Measurements from ENCODE around the gene SNAPC5. TPM values are rescaled to one million over a fixed set of nuclear protein-coding genes. Genes with fewer than 3 reads are reported as not detected.

SNAPC5 gene
- total RNA-seq, result 10 to 100 TPM; 25.0 to 25.7 TPM

GRCh38 chr15:66497502-66498455 is at the start of gene SNAPC5:
TSS of gene SNAPC5 (minus strand) at chr15:66497762. CDS start at chr15:66497731, 31 bp downstream.
- CTCF ChIA-PET, result interaction anchor here (0.7 to 4.8 kb wide), 44 partner anchors 8 to 616 kb away, joined by 3 to 126 read pairs (median 6); partner anchors contain the start of genes DIS3L, MAP2K1 and TIPIN
- no peaks in the 10 kb centered on the region for H3K27me3 Mint-ChIP-seq (ENCODE audit: low read depth)
- DNase-seq (peak; percentile 99), ATAC-seq (peak; percentile 92)
- H3K4me1 Mint-ChIP-seq (ENCODE audit: low read depth), result peaks cover 63% of the 10 kb centered on the region
- POLR2A ChIA-PET, result interaction anchor here (0.5 to 5.0 kb wide), 14 partner anchors 8 to 706 kb away, joined by 3 to 40 read pairs (median 4); partner anchors contain the start of genes DENND4A, DIS3L, MAP2K1 and RPL4
- no peaks in the 10 kb centered on the region for H3K9me3 Mint-ChIP-seq (ENCODE audit: insufficient read depth)
- H3K4me3 Mint-ChIP-seq, result peak within 1 kb of the TSS; percentile 97
- peaks cover 81% of the 10 kb centered on the region for H3K36me3 Mint-ChIP-seq (ENCODE audit: low read depth)
- peak within 1 kb of the TSS; percentile 98 for H3K27ac Mint-ChIP-seq

DNA sequence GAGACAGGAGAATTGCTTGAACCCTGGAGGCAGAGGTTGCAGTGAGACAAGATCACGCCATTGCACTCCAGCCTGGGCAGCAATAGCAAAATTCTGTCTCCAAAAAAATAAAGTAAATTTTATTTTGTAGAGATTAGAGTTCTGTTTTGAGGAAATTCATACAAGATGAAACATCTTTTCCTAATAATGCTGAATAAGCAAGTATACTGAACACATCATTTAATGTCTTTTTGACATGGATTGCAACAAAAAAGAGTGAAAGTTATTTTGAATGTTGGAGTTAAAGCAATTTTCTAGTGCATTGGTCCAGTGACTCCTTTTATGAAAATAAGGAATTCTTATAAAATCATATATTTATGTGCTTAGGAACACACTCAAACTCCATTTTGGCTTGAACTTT is 47.7 kb upstream of the SNAPC5 start:
- no peak for ATAC-seq
- H3K36me3 Mint-ChIP-seq (ENCODE audit: low read depth), result peaks cover 40% of the 10 kb centered on the region
- ChIA-PET CTCF (no interaction called here), POLR2A (no interaction called here)
- DNase-seq, result no peak
- H3K4me3 Mint-ChIP-seq, result no peak overlapping the region
- no peak overlapping the region for H3K27ac Mint-ChIP-seq
- no peaks in the 10 kb centered on the region for H3K27me3 Mint-ChIP-seq (ENCODE audit: low read depth)
- no peaks in the 10 kb centered on the region for H3K4me1 Mint-ChIP-seq (ENCODE audit: low read depth)
- no peaks in the 10 kb centered on the region for H3K9me3 Mint-ChIP-seq (ENCODE audit: insufficient read depth)

- Mint-ChIP-seq H3K4me3 (no peak overlapping the region), H3K4me1 (ENCODE audit: low read depth) (no peaks in the 10 kb centered on the region), H3K9me3 (ENCODE audit: insufficient read depth) (no peaks in the 10 kb centered on the region), H3K27ac (no peak overlapping the region), H3K27me3 (ENCODE audit: low read depth) (no peaks in the 10 kb centered on the region), H3K36me3 (ENCODE audit: low read depth) (peaks cover 45% of the 10 kb centered on the region)
- CTCF ChIA-PET, result interaction anchor here (1.0 to 1.6 kb wide), 2 partner anchors 17 to 24 kb away, joined by 3 to 5 read pairs; no protein-coding TSS in a partner anchor
- POLR2A ChIA-PET, result interaction anchor here (1.1 kb wide), 1 partner anchor 19 kb away, joined by 4 read pairs; no protein-coding TSS in a partner anchor
- DNase-seq (no peak), ATAC-seq (no peak)
These were observed 45.3 kb upstream of the SNAPC5 start for GRCh38 chr15:66542896-66543295.

DNA sequence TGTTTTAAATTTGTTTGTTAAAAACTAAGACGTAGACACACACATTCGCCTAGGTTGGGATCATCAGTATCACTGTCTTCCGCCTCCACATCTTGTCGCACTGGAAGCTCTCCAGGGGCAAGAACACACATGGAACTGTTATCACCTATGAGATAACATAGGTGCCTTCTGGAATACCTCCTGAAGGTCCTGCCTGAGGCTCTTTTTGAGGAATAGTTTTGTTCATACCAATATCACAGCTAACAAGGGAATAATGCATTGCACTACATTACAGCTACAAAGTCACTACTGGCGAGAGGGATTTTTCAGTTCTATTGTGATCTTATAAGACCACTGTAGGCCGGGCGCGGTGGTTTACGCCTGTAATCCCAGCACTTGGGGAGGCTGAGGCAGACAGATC is 37.5 kb upstream of the SNAPC5 start:
- Mint-ChIP-seq H3K27ac (no peak overlapping the region), H3K4me1 (ENCODE audit: low read depth) (no peaks in the 10 kb centered on the region), H3K9me3 (ENCODE audit: insufficient read depth) (no peaks in the 10 kb centered on the region), H3K4me3 (no peak overlapping the region), H3K36me3 (ENCODE audit: low read depth) (peaks cover 49% of the 10 kb centered on the region), H3K27me3 (ENCODE audit: low read depth) (no peaks in the 10 kb centered on the region)
- POLR2A ChIA-PET, result interaction anchor here (0.6 to 1.2 kb wide), 4 partner anchors 24 to 232 kb away, joined by 3 to 4 read pairs (median 3); partner anchors contain the start of gene ZWILCH
- no peak for ATAC-seq
- CTCF ChIA-PET, result no interaction called here
- DNase-seq, result no peak

GRCh38 chr15:66524838-66525237 is 27.3 kb upstream of the SNAPC5 start:
- POLR2A ChIA-PET, result no interaction called here
- no peaks in the 10 kb centered on the region for H3K27me3 Mint-ChIP-seq (ENCODE audit: low read depth)
- ATAC-seq (no peak), DNase-seq (no peak)
- H3K4me3 Mint-ChIP-seq, result no peak overlapping the region
- no peaks in the 10 kb centered on the region for H3K9me3 Mint-ChIP-seq (ENCODE audit: insufficient read depth)
- H3K4me1 Mint-ChIP-seq (ENCODE audit: low read depth), result peaks cover 7% of the 10 kb centered on the region
- CTCF ChIA-PET, result interaction anchor here (2.6 kb wide), 1 partner anchor 26 kb away, joined by 7 read pairs; no protein-coding TSS in a partner anchor
- peak overlapping the region; percentile 7 for H3K27ac Mint-ChIP-seq
- H3K36me3 Mint-ChIP-seq (ENCODE audit: low read depth), result peaks cover 55% of the 10 kb centered on the region

- H3K36me3 Mint-ChIP-seq (ENCODE audit: low read depth), result peaks cover 50% of the 10 kb centered on the region
- DNase-seq (no peak), ATAC-seq (no peak)
- H3K4me3 Mint-ChIP-seq, result no peak overlapping the region
- H3K27me3 Mint-ChIP-seq (ENCODE audit: low read depth), result no peaks in the 10 kb centered on the region
- peaks cover 7% of the 10 kb centered on the region for H3K4me1 Mint-ChIP-seq (ENCODE audit: low read depth)
- H3K27ac Mint-ChIP-seq, result no peak overlapping the region
- no peaks in the 10 kb centered on the region for H3K9me3 Mint-ChIP-seq (ENCODE audit: insufficient read depth)
- ChIA-PET POLR2A (no interaction called here), CTCF (interaction anchor here (0.9 to 2.6 kb wide), 2 partner anchors 19 to 25 kb away, joined by 3 to 7 read pairs; partner anchors contain the start of genes RPL4 and ZWILCH)
These were observed 26.4 kb upstream of the SNAPC5 start for GRCh38 chr15:66523926-66524325.

DNA sequence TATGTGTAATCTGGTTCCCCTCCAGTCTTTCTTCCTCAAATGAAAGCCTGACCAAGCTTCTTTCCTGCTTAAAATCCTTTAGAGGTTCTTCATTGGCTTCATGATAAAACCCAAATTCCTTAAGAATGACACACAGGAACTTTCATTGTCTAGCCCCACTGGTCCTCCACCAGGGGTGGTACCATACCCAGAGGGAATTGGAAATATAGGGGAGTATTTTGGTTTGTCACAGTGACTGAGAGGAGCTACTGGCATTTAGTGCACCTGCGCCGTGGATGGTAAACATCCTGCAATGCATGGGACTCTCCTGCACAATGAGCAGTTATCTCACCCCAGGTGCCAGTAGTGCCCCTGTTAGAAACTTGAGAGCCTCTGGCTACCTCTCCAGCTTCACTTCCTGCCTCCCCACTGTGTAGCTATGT is 18.4 kb upstream of the SNAPC5 start:
- Mint-ChIP-seq H3K9me3 (ENCODE audit: insufficient read depth) (no peaks in the 10 kb centered on the region), H3K4me3 (no peak overlapping the region), H3K36me3 (ENCODE audit: low read depth) (peaks cover 42% of the 10 kb centered on the region), H3K27me3 (ENCODE audit: low read depth) (no peaks in the 10 kb centered on the region), H3K27ac (peak overlapping the region; percentile 8), H3K4me1 (ENCODE audit: low read depth) (no peaks in the 10 kb centered on the region)
- no peak for DNase-seq
- POLR2A ChIA-PET, result no interaction called here
- CTCF ChIA-PET, result no interaction called here
- no peak for ATAC-seq

DNA sequence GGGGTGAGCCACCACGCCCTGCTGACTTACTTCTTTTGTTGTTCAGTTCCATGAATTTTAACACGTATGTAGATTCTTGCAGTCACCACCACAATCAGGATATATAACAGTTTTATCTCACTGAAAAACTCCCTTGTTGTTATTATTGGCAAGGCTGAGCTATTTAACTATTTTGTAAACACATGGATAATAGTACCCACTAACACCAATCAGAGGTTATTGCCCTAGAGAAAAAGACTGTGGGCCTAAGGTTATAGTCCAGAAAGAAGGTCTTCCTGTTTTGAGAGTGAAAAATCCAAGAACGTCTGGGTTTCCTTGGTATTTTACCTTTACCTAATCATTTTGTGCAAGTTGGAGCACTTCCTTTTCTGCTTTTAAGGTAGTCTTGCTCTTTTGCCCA is 17.0 kb upstream of the SNAPC5 start:
- H3K4me3 Mint-ChIP-seq, result no peak overlapping the region
- ChIA-PET POLR2A (no interaction called here), CTCF (interaction anchor here (2.2 kb wide), 1 partner anchor 16 kb away, joined by 7 read pairs; no protein-coding TSS in a partner anchor)
- peaks cover 46% of the 10 kb centered on the region for H3K36me3 Mint-ChIP-seq (ENCODE audit: low read depth)
- no peaks in the 10 kb centered on the region for H3K27me3 Mint-ChIP-seq (ENCODE audit: low read depth)
- H3K27ac Mint-ChIP-seq, result no peak overlapping the region
- H3K4me1 Mint-ChIP-seq (ENCODE audit: low read depth), result no peaks in the 10 kb centered on the region
- ATAC-seq (no peak), DNase-seq (no peak)
- no peaks in the 10 kb centered on the region for H3K9me3 Mint-ChIP-seq (ENCODE audit: insufficient read depth)

GRCh38 chr15:66508293-66508883 is 10.8 kb upstream of the SNAPC5 start:
- POLR2A ChIA-PET, result no interaction called here
- CTCF ChIA-PET, result interaction anchor here (0.6 to 3.1 kb wide), 2 partner anchors 10 to 127 kb away, joined by 4 to 20 read pairs; partner anchors contain the start of gene SNAPC5

GRCh38 chr15:66505818-66506217 is 8.3 kb upstream of the SNAPC5 start:
- no peak for DNase-seq
- no peaks in the 10 kb centered on the region for H3K27me3 Mint-ChIP-seq (ENCODE audit: low read depth)
- CTCF ChIA-PET, result interaction anchor here (1.8 to 3.1 kb wide), 2 partner anchors 8 to 120 kb away, joined by 5 to 20 read pairs; partner anchors contain the start of genes MAP2K1 and SNAPC5
- H3K9me3 Mint-ChIP-seq (ENCODE audit: insufficient read depth), result no peaks in the 10 kb centered on the region
- POLR2A ChIA-PET, result interaction anchor here (0.7 to 2.6 kb wide), 11 partner anchors 9 to 714 kb away, joined by 3 to 21 read pairs (median 4); partner anchors contain the start of genes DENND4A, MAP2K1 and TIPIN
- peaks cover 53% of the 10 kb centered on the region for H3K36me3 Mint-ChIP-seq (ENCODE audit: low read depth)
- H3K4me1 Mint-ChIP-seq (ENCODE audit: low read depth), result peaks cover 52% of the 10 kb centered on the region
- no peak for ATAC-seq
- peak overlapping the region; percentile 98 for H3K4me3 Mint-ChIP-seq
- peak overlapping the region; percentile 99 for H3K27ac Mint-ChIP-seq

More at GRCh38 chr15:66508293-66508883, 10.8 kb upstream of the SNAPC5 start:
- H3K27me3 Mint-ChIP-seq (ENCODE audit: low read depth), result no peaks in the 10 kb centered on the region
- no peaks in the 10 kb centered on the region for H3K9me3 Mint-ChIP-seq (ENCODE audit: insufficient read depth)
- no peak for ATAC-seq
- peak overlapping the region; percentile 9 for H3K27ac Mint-ChIP-seq
- H3K4me3 Mint-ChIP-seq, result peak overlapping the region; percentile 17
- peaks cover 32% of the 10 kb centered on the region for H3K36me3 Mint-ChIP-seq (ENCODE audit: low read depth)
- H3K4me1 Mint-ChIP-seq (ENCODE audit: low read depth), result peaks cover 29% of the 10 kb centered on the region
- no peak for DNase-seq

- ChIA-PET CTCF (interaction anchor here (0.6 to 3.1 kb wide), 6 partner anchors 7 to 215 kb away, joined by 3 to 20 read pairs (median 3); partner anchors contain the start of genes MAP2K1 and SNAPC5), POLR2A (interaction anchor here (0.6 to 2.6 kb wide), 17 partner anchors 9 to 713 kb away, joined by 3 to 21 read pairs (median 4); partner anchors contain the start of genes DENND4A, MAP2K1 and TIPIN)
- Mint-ChIP-seq H3K4me3 (peak overlapping the region; percentile 98), H3K4me1 (ENCODE audit: low read depth) (peaks cover 55% of the 10 kb centered on the region), H3K36me3 (ENCODE audit: low read depth) (peaks cover 53% of the 10 kb centered on the region), H3K27me3 (ENCODE audit: low read depth) (no peaks in the 10 kb centered on the region), H3K27ac (peak overlapping the region; percentile 99), H3K9me3 (ENCODE audit: insufficient read depth) (no peaks in the 10 kb centered on the region)
- ATAC-seq (no peak), DNase-seq (no peak)
These were observed 7.9 kb upstream of the SNAPC5 start for GRCh38 chr15:66505430-66505811.
